Ishikawa (cell line): ENCODE results near the gene TNFRSF4.

Experiments used
- CEBPB ChIP-seq: IDR thresholded peaks from 2 replicates; pipeline ENCODE4 v1.6.1; 2012
- CREB1 ChIP-seq: IDR thresholded peaks from 2 replicates; pipeline ENCODE4 v1.6.1; 2012; ENCODE audit warnings: low read depth
- EGR1 ChIP-seq: IDR thresholded peaks from 2 replicates; pipeline ENCODE4 v1.6.1; 2012
- EP300 ChIP-seq: IDR thresholded peaks from 2 replicates; pipeline ENCODE4 v1.6.1; 2012; ENCODE audit warnings: borderline replicate concordance
- FOXM1 ChIP-seq: IDR thresholded peaks from 2 replicates; pipeline ENCODE4 v1.6.1; 2012; ENCODE audit warnings: low read depth, borderline replicate concordance
- MAX ChIP-seq: IDR thresholded peaks from 2 replicates; pipeline ENCODE4 v1.6.1; 2012
- NFIC ChIP-seq: IDR thresholded peaks from 2 replicates; pipeline ENCODE4 v1.6.1; 2012
- RAD21 ChIP-seq: IDR thresholded peaks from 2 replicates; pipeline ENCODE4 v1.6.1; 2012; ENCODE audit warnings: low read depth
- REST ChIP-seq: IDR thresholded peaks from 2 replicates; pipeline ENCODE4 v1.6.1; 2012; ENCODE audit warnings: low read depth, mild to moderate bottlenecking
- TAF1 ChIP-seq: IDR thresholded peaks from 2 replicates; pipeline ENCODE4 v1.6.1; 2012; ENCODE audit warnings: low read depth, mild to moderate bottlenecking
- TCF12 ChIP-seq: IDR thresholded peaks from 2 replicates; pipeline ENCODE4 v1.6.1; 2012; ENCODE audit warnings: low read depth
- TEAD4 ChIP-seq: IDR thresholded peaks from 2 replicates; pipeline ENCODE4 v1.6.1; 2012
- USF1 ChIP-seq: IDR thresholded peaks from 2 replicates; pipeline ENCODE4 v1.6.1; 2012
- YY1 ChIP-seq: IDR thresholded peaks from 2 replicates; pipeline ENCODE4 v1.6.1; 2012; ENCODE audit warnings: low read depth
- ZBTB7A ChIP-seq: IDR thresholded peaks from 2 replicates; pipeline ENCODE4 v1.6.1; 2012; ENCODE audit warnings: low read depth

The TNFRSF4 gene

GRCh38 chr1:1197188-1197500 lies 16.8 kb downstream of the TNFRSF4 start:
- TF ChIP-seq EP300 = no peak
- no peak for TF ChIP-seq TAF1
- no peak for TF ChIP-seq NFIC
- TF ChIP-seq ZBTB7A = no peak
- no peak for TF ChIP-seq MAX
- no peak for TF ChIP-seq CEBPB
- TF ChIP-seq TCF12 = no peak
- no peak for TF ChIP-seq RAD21
- TF ChIP-seq TEAD4 = no peak
- TF ChIP-seq CREB1 = no peak
- TF ChIP-seq USF1 = no peak
- no peak for TF ChIP-seq FOXM1
- TF ChIP-seq REST = no peak
- no peak for TF ChIP-seq EGR1
- TF ChIP-seq YY1 = no peak

GRCh38 chr1:1196431-1197187 lies 17.3 kb downstream of the TNFRSF4 start:
- TF ChIP-seq YY1 (no peak), CEBPB (no peak), USF1 (no peak), EGR1 (no peak), CREB1 (no peak), ZBTB7A (no peak), EP300 (no peak), REST (no peak), TAF1 (no peak), TEAD4 (no peak)

- no peak for TF ChIP-seq ZBTB7A
- no peak for TF ChIP-seq CREB1
- no peak for TF ChIP-seq CEBPB
- no peak for TF ChIP-seq YY1
- TF ChIP-seq MAX = no peak
- no peak for TF ChIP-seq NFIC
- no peak for TF ChIP-seq TCF12
Observed at GRCh38 chr1:1194723-1195122, 19.2 kb downstream of the TNFRSF4 start.

- TF ChIP-seq NFIC (no peak), TEAD4 (no peak), EGR1 (no peak), MAX (no peak), USF1 (no peak)
Observed at GRCh38 chr1:1191734-1192133, 22.2 kb downstream of the TNFRSF4 start.

- TF ChIP-seq NFIC (no peak), EP300 (no peak), USF1 (no peak)
Observed at GRCh38 chr1:1189111-1189510, 24.8 kb downstream of the TNFRSF4 start.

GRCh38 chr1:1187938-1188337 lies 26.0 kb downstream of the TNFRSF4 start:
- TF ChIP-seq EP300 = no peak
- TF ChIP-seq NFIC = no peak
- TF ChIP-seq FOXM1 = no peak
- no peak for TF ChIP-seq CEBPB
- TF ChIP-seq TCF12 = no peak
- no peak for TF ChIP-seq MAX
- TF ChIP-seq YY1 = no peak
- TF ChIP-seq CREB1 = no peak
- TF ChIP-seq RAD21 = no peak
- no peak for TF ChIP-seq EGR1
- TF ChIP-seq REST = no peak
- TF ChIP-seq TAF1 = no peak
- no peak for TF ChIP-seq USF1
- no peak for TF ChIP-seq TEAD4
- TF ChIP-seq ZBTB7A = no peak
